GM19438 (cell line): Measurements from ENCODE around the gene PNPLA7.

Experiments
- ATAC-seq: cut with Tn5 transposase; IDR thresholded peaks from one replicate; pipeline ENCODE4 v1.9.1; 2021; ENCODE audit warnings: low read depth; ENCODE audit not compliant: unreplicated experiment

Gene PNPLA7

GRCh38 chr9:137437691-137438590 is 112.3 kb downstream of the PNPLA7 start:
- ATAC-seq = no peak

DNA sequence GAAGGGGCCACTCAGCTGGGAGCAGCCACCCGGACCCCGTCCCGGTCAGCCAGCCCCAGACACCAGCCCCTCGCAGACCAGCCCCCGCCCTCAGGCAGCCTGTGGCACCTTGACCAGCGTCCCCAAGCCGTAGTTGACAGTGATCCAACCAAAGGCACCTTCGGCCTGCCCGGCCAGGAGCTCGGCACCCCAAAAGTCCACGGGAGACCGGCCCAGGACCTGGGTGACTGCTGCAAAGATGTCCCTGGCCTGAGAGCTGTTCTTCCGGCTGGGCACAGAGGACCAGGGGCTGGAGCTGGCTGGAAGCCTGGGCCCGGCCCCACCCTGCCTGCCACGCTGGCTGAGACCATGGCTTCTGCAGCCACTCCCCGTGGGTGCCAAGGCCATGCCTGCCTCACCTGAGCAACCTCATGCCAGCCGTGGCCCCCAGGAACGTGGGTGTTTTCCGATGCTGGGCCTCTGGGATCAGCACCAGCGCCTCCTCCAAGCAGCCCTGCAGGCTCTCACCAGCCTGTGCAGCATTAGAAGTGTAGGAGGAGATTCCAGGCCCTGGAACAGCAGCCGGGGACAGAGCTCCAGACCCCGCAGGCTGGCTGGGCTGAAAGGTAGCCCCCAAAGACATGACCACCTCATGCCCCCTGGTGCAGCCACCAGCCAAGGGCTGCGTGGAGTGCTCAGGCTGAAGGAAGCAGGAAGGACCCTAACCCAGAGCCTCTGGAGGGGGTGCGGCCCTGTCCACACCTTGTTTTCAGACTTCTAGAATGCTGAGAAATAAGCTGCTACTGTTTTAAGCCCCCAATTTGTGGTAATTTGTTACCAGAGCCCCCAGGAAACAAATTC is 113.2 kb downstream of the PNPLA7 start:
- no peak for ATAC-seq

- ATAC-seq = no peak
Measured at GRCh38 chr9:137435980-137436760, 114.0 kb downstream of the PNPLA7 start.

GRCh38 chr9:137435381-137435891 is 114.8 kb downstream of the PNPLA7 start:
- no peak for ATAC-seq

- no peak for ATAC-seq
Measured at GRCh38 chr9:137434498-137435380, 115.5 kb downstream of the PNPLA7 start.

- no peak for ATAC-seq
Measured at GRCh38 chr9:137433916-137434431, 116.2 kb downstream of the PNPLA7 start.

GRCh38 chr9:137433349-137433915 is 116.8 kb downstream of the PNPLA7 start:
- ATAC-seq = no peak

GRCh38 chr9:137432687-137433348 is 117.4 kb downstream of the PNPLA7 start:
- ATAC-seq = no peak

DNA sequence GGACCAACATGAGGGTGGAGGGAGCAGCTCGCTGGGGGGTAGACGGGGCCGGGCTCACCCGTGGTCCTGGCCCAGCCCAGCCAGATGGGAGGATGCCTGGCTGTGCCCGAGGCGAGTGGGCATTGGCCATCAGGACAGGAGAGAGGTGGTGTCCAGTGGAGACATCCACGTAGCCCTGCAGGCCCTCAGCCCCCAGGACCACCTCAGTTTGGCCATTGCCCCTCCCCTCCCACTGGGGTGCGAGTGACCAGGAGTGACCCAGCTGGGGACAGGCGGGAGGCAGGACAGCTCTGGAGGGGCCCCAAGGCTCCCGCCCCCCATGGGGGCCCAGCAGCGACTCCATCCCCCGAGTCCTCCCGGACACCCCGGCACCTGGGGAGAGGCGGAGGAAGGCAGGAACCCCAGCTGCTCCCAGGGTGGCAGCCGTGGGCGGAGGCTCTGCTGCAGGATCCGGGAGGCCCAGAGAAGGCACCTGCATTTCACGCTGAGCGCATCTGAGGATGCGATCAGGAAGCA is 118.7 kb downstream of the PNPLA7 start:
- ATAC-seq = no peak

DNA sequence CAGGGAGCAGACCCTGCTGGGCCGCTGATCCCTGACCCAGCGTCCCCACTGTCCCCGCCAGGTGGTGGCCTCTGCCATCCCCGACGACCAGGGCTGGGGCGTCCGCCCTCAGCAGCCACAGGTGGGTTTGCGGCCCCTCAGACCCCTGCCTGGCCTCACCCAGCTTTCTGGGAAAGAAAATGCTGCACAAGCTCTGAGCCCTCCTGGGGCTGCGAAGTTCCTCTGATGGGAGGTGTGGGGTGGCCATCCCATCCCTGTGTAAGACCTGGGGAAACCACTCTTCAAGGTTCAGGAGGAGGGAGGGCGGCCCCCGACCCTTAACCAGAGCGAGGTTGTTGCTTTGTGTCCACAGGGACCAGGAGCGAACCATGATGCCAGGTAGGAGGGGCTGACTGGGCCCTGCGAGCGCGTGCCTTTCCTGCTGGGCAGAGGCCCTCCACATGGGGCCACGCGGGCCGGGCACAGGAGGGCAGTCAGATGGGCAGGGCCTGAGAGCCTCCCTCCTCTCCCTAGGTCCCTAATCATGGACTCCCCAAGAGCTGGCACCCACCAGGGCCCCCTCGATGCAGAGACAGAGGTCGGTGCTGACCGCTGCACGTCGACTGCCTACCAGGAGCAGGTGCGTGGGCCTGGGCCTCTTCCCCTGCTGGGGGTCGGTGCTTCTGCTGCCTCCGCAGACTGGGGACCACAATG is 119.3 kb downstream of the PNPLA7 start:
- no peak for ATAC-seq

DNA sequence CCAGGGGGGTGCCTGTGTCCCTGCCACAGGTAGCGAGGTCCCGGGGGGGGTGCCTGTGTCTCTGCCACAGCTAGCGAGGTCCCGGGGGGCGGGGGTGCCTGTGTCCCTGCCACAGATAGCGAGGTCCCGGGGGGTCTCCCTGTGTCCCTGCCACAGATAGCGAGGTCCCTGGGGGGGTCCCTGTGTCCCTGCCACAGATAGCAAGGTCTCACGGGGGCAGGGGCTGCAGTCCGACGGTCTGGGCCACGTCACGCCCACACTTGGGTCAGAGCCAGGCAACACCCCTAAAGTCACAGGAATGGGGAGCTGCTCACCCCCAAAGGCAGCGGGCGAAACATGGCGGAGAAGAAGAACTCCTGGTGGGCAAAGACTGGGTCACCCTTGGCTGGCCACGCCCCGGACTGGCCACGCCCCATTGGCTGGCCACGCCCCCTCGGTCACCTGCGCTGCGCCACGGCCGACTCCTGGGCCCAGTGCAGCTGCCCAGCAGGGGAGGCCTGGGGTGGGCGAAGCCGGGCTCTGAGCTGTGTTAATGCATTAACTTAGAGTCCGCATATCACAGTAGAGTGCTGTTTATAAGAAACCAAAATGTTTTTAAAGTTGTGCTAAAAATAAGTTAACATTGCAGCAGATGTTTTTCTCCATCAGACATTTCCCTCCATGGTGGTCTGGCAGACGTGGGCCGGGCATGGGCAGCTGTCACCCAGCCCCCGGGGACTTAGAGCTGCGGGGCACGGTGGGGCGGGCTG is 120.1 kb downstream of the PNPLA7 start:
- ATAC-seq = no peak

DNA sequence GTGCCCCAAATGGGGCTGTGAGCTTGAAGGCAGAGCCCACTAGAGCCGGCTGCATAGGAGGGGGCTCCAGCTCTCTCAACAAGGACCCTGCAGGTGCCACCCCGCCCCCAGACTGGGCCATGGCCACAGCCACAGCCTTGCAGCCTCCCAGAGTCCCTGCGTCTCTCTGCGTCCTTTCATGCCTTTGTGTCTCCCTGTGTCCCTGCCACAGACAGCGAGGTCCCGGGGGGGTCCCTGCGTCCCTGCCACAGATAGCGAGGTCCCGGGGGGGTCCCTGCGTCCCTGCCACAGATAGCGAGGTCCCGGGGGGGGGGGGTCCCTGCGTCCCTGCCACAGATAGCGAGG is 120.7 kb downstream of the PNPLA7 start:
- no peak for ATAC-seq

DNA sequence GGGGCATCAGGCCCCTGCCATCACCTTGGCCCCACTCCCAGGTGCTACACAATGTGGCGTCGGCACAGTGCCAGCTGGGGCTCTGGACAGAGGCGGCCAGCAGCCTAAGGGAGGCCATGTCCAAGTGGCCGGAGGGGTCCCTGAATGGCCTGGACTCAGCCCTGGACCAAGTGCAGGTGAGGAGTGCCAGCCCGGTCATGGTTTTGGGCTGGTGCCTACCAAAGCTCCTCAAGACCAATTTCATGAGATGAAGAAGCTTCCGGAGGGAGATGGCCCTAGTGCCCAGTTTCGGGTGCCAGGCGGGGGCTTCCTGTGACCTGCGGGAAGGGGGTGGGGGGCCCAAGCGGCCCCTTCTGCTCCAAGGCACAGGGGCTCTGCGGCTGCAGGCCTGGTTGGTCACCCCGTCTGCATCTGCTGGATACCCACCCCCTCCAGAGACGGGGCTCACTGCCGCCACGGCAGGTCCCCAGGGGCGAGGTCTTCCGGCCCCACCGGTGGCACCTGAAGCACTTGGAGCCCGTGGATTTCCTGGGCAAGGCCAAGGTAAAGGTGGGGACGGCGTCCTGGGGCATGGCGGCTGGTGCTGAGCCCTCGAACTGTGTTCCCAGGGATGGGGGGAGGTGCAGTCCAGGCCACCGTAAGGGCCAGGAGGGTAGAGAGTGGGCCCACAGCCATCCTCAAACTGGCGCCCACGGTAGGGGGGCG is 121.2 kb downstream of the PNPLA7 start:
- no peak for ATAC-seq

DNA sequence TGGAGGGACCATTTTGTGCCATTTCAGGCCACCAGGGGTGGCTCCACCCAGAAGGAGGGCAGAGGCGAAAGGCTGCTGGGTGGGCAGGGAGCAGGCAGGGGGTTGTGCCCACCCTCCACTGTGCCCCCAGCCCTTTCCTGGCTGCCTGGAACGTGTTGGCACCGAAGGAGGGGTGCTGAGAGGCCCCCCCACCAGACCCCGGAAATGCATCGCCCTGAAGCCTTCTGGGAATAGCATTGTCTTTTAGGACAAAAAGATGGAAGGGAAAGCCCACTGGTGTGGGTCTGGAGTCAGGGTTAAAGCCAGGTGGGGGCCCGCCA is 121.9 kb downstream of the PNPLA7 start:
- no peak for ATAC-seq

- no peak for ATAC-seq
Measured at GRCh38 chr9:137427454-137428310, 122.5 kb downstream of the PNPLA7 start.
